ENCODE results near the gene GREB1L.

GREB1L gene

DNA sequence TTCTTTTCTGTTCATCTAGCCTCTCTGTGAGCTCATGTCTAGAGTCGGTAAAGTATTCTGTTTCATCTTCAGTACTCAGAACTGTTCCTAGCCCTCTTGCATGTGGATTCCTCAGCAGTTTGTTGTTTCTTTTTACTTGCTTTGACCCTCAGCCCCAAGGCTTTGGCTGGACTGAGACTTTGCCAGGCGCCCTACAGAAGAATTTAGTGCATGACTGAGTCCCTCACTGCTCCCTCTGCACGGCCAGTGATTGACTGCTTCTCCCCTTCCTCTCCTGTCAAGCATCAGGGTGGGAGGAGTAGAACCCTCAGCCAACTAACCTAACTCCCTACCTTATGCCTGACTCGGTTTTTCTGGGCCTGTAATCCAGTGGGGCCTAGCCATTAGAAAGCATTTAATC lies 248.7 kb downstream of the GREB1L start:
- Mint-ChIP-seq H3K36me3 (ENCODE audit: low read depth) (peaks cover 78% of the 10 kb centered on the region), H3K27me3 (ENCODE audit: low read depth, poor library complexity) (no peaks in the 10 kb centered on the region), H3K4me1 (peaks cover 15% of the 10 kb centered on the region), H3K27ac (peak overlapping the region; percentile 66), H3K4me3 (no peak overlapping the region), H3K9me3 (no peaks in the 10 kb centered on the region)
- peak; percentile 18 for DNase-seq
- TF ChIP-seq, protein P1, sequence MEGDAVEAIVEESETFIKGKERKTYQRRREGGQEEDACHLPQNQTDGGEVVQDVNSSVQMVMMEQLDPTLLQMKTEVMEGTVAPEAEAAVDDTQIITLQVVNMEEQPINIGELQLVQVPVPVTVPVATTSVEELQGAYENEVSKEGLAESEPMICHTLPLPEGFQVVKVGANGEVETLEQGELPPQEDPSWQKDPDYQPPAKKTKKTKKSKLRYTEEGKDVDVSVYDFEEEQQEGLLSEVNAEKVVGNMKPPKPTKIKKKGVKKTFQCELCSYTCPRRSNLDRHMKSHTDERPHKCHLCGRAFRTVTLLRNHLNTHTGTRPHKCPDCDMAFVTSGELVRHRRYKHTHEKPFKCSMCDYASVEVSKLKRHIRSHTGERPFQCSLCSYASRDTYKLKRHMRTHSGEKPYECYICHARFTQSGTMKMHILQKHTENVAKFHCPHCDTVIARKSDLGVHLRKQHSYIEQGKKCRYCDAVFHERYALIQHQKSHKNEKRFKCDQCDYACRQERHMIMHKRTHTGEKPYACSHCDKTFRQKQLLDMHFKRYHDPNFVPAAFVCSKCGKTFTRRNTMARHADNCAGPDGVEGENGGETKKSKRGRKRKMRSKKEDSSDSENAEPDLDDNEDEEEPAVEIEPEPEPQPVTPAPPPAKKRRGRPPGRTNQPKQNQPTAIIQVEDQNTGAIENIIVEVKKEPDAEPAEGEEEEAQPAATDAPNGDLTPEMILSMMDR (IDR thresholded peaks at IDR 0.05) = no peak

DNA sequence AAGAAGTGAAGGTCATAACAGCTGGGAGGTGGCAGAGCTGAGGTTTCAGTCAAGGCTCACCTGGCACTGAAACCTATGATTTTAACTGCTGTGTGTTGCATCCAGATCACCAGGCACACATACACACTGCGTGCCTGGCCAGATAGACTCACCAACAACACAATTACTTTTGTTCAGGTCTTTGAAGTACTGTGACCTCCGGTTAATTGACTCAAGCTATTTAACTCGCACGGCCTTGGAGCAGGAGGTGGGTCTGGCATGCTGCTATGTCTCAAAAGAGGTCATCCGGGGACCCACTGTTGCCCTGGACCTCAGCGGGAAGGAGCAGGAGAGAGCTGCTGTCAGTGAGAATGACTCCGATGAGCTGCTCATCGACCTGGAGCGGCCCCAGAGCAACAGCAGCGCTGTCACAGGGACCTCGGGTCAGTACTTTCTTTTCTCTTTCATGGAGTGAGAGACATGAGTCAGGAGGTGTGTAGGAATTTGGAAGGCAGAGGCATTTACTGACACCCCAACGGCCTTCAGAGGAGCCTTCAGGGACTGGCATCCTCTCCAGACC lies 254.3 kb downstream of the GREB1L start:
- Mint-ChIP-seq H3K27me3 (ENCODE audit: low read depth, poor library complexity) (peaks cover 2% of the 10 kb centered on the region), H3K9me3 (no peaks in the 10 kb centered on the region), H3K4me3 (no peak overlapping the region), H3K36me3 (ENCODE audit: low read depth) (peaks cover 73% of the 10 kb centered on the region), H3K4me1 (no peaks in the 10 kb centered on the region), H3K27ac (peak overlapping the region; percentile 69)
- no peak for DNase-seq
- TF ChIP-seq, protein P1 (IDR thresholded peaks at IDR 0.05) = no peak

DNA sequence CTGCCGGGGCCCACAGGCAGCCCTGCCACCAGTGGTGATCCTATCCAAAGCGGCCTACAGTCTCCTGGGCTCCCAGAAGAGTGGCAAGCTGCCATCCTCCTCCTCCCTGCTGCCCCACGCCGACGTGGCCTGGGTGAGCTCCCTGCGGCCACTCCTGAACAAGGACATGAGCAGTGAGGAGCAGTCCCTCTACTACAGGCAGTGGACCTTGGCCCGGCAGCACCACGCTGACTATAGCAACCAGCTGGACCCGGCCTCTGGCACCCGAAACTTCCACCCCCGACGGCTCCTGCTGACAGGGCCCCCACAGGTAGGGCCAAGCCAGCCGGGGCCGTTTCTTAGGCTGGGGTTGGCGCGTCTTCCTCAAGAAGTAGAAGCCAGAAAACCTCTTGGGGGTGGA lies 258.0 kb downstream of the GREB1L start:
- DNase-seq = no peak
- TF ChIP-seq, protein P1 (IDR thresholded peaks at IDR 0.05) = no peak
- H3K27ac Mint-ChIP-seq = no peak overlapping the region

DNA sequence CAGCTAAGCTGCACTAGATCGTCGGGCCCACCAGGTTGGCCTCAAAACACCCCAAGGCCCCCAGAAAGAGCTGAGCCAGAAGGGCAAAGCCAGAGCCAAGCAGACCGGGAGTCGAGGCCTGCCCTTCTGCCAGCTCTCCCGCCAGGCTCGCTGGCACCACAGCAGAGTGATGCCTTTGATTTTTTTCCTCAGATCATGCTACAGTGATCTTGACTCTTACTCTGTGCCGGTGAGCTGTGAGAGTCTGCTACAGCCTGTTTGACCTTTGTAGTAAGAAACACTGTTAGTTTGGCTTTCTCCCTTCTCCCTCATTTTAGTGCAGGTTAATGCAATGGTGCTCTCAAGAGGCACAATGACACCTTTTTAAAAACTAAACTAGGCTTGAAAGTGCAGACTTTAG lies 260.6 kb downstream of the GREB1L start:
- Mint-ChIP-seq H3K27me3 (ENCODE audit: low read depth, poor library complexity) (peaks cover 2% of the 10 kb centered on the region), H3K4me3 (no peak overlapping the region), H3K4me1 (peaks cover 12% of the 10 kb centered on the region), H3K9me3 (no peaks in the 10 kb centered on the region), H3K27ac (peak overlapping the region; percentile 96), H3K36me3 (ENCODE audit: low read depth) (peaks cover 65% of the 10 kb centered on the region)
- TF ChIP-seq, protein P1 (IDR thresholded peaks at IDR 0.05) = no peak
- no peak for DNase-seq

More for the DNA sequence above, 258.0 kb downstream of the GREB1L start:
- Mint-ChIP-seq H3K27me3 (ENCODE audit: low read depth, poor library complexity) (peaks cover 2% of the 10 kb centered on the region), H3K4me1 (peaks cover 5% of the 10 kb centered on the region), H3K36me3 (ENCODE audit: low read depth) (peaks cover 62% of the 10 kb centered on the region), H3K9me3 (no peaks in the 10 kb centered on the region), H3K4me3 (no peak overlapping the region)

DNA sequence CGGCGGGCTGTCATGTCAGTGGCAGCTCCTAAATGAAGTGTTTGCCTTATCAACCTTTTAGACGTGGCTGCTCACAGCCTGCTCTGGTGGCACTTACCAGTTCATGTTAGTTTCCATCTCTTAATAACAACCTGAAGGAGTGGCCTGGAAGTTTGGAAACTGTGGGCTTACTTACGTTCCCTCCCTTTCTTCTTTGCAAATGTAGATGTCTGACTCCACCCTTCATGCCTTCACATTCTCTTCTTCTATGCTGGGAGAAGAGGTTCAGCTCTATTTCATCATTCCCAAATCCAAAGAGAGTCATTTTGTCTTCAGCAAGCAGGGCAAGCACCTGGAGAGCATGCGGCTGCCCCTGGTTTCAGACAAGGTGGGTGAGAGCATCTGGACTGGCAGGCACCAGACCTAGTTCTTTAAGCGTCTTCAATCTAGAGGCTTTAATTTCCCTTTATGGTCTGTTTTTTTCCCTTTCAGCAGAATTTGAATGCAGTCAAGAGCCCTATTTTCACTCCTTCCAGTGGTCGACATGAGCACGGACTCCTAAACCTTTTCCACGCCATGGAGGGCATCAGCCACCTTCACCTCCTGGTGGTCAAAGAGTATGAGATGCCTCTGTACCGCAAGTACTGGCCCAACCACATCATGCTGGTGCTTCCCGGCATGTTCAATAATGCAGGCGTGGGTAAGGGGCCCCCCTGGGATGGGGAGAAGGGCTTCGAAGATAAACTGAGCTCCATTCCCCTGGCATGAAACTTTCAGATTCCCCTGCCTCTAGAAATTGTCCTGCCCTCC lies 266.1 kb downstream of the GREB1L start:
- peaks cover 12% of the 10 kb centered on the region for H3K4me1 Mint-ChIP-seq
- no peak overlapping the region for H3K4me3 Mint-ChIP-seq
- H3K27ac Mint-ChIP-seq = no peak overlapping the region
- no peak for DNase-seq
- no peaks in the 10 kb centered on the region for H3K27me3 Mint-ChIP-seq (ENCODE audit: low read depth, poor library complexity)
- peaks cover 82% of the 10 kb centered on the region for H3K36me3 Mint-ChIP-seq (ENCODE audit: low read depth)
- TF ChIP-seq, protein P1 (IDR thresholded peaks at IDR 0.05) = no peak
- H3K9me3 Mint-ChIP-seq = no peaks in the 10 kb centered on the region
